Glomerular visceral epithelial cell (primary cell): ENCODE measurements around the gene STRADA.
"Not testable (repeated sequence)": the region's sequence is repeated elsewhere in the genome, so short reads cannot be mapped to it uniquely, and the experiment has no call there.

ENCODE experiments used
- DNase-seq: peaks from one replicate; pipeline ENCODE4 v3.0.0-alpha.2; 2016; ENCODE audit errors: extremely low spot score

Gene STRADA

GRCh38 chr17:63758428-63758827 is 16.8 kb upstream of the STRADA start:
- DNase-seq: no peak

GRCh38 chr17:63754046-63754445 is 12.4 kb upstream of the STRADA start:
- no peak for DNase-seq

GRCh38 chr17:63753215-63753614 is 11.6 kb upstream of the STRADA start:
- DNase-seq: no peak

- no peak for DNase-seq
Measured at GRCh38 chr17:63752707-63753106, 11.1 kb upstream of the STRADA start.

GRCh38 chr17:63751806-63752205 is 10.2 kb upstream of the STRADA start:
- no peak for DNase-seq

GRCh38 chr17:63741143-63741407 is 524 bp downstream of the STRADA start:
- DNase-seq: no peak

GRCh38 chr17:63740464-63741142 is 996 bp downstream of the STRADA start:
- DNase-seq: no peak

GRCh38 chr17:63735691-63736090 is 5.9 kb downstream of the STRADA start:
- DNase-seq: no peak

GRCh38 chr17:63722403-63722802 is 19.2 kb downstream of the STRADA start:
- no peak for DNase-seq

GRCh38 chr17:63720194-63720593 is 21.4 kb downstream of the STRADA start:
- DNase-seq: not testable (repeated sequence)

- DNase-seq: no peak
Measured at GRCh38 chr17:63718988-63719387, 22.6 kb downstream of the STRADA start.

GRCh38 chr17:63716426-63716825 is 25.2 kb downstream of the STRADA start:
- no peak for DNase-seq

- DNase-seq: no peak
Measured at GRCh38 chr17:63714550-63715277, 26.9 kb downstream of the STRADA start.

- no peak for DNase-seq
Measured at GRCh38 chr17:63709110-63709509, 32.5 kb downstream of the STRADA start.

- DNase-seq: no peak
Measured at GRCh38 chr17:63707151-63707550, 34.4 kb downstream of the STRADA start.

GRCh38 chr17:63706336-63707082 is 35.1 kb downstream of the STRADA start:
- DNase-seq: no peak

GRCh38 chr17:63705657-63706056 is 35.9 kb downstream of the STRADA start:
- no peak for DNase-seq

- no peak for DNase-seq
Measured at GRCh38 chr17:63704836-63705235, 36.8 kb downstream of the STRADA start.

- DNase-seq: no peak
Measured at GRCh38 chr17:63704259-63704576, 37.4 kb downstream of the STRADA start.

GRCh38 chr17:63703556-63704258 is 37.9 kb downstream of the STRADA start:
- no peak for DNase-seq

GRCh38 chr17:63703029-63703428 is 38.6 kb downstream of the STRADA start:
- no peak for DNase-seq

GRCh38 chr17:63702721-63703015 is 38.9 kb downstream of the STRADA start:
- no peak for DNase-seq
